HG03045 (cell line): ENCODE data around the gene SLC38A10.

Experiments used
- ATAC-seq: cut with Tn5 transposase; IDR thresholded peaks from one replicate; pipeline ENCODE4 v1.9.1; 2021; ENCODE audit warnings: mild to moderate bottlenecking, moderate library complexity; ENCODE audit not compliant: unreplicated experiment

Gene SLC38A10

DNA sequence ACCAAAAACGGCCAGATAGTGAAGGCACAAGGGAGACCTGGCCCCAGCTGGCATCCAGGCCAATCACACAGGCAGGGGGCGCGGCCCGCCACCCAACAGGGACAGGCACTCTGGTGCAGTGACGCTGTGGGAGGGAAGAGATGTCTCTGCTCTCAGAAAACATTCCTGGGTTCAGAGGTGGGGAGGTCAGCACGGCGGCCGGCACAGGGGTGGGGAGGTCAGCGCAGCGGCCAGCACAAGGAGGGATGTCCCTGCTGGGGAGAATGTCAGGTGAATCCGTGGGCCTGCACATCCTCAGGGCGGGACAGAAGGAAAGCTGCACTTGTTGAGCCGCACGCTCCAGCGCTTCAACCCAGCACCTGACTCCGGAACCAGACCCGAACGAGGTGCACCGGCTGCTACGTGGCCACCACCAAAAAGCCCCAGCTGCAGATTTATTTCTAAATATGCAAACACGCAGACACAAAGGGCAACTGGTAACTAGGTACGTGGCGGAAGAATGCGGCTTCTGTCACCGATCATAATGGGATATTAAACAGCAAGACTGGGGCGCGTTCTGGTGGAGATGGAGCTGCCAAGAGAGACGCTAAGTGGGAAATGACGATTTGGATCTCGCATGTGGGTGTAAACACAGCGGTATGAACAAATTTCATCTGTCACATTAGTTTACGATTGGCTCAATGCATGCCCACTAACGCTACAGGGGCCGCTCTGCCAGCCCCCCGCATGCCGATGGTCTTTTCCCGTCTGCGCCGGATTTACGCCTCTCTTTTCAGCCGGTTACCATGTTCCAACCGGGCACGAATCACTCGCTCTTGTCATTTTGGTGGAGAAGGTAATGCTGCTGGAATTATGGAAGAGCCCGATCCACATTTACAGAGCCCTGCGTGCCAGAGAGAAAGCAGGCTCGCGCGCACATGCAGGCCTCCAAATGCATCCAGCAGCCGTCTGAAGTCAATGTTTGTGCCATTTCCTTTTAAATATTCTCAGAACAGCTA, 15.5 kb downstream of the SLC38A10 start:
- ATAC-seq, result no peak

DNA sequence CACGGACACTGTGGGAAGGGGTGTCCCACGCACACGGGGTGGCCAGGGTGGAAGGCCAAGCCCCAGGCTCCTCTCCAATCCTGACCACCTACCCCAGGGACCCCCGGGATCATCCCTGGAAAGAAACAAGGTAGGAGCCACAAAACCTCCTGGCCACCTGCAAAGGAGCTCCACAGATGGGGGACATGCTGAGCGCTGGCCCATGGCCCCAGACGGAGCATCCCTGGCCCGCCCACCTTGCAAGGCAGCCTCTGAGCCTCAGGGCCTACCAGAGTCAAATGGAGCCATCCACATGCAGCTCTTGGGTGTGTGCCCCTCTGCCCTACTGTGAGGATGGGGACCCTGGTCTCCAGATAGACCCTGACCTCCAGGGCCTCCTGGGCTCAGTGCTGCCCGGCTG, 16.3 kb downstream of the SLC38A10 start:
- ATAC-seq, result no peak

DNA sequence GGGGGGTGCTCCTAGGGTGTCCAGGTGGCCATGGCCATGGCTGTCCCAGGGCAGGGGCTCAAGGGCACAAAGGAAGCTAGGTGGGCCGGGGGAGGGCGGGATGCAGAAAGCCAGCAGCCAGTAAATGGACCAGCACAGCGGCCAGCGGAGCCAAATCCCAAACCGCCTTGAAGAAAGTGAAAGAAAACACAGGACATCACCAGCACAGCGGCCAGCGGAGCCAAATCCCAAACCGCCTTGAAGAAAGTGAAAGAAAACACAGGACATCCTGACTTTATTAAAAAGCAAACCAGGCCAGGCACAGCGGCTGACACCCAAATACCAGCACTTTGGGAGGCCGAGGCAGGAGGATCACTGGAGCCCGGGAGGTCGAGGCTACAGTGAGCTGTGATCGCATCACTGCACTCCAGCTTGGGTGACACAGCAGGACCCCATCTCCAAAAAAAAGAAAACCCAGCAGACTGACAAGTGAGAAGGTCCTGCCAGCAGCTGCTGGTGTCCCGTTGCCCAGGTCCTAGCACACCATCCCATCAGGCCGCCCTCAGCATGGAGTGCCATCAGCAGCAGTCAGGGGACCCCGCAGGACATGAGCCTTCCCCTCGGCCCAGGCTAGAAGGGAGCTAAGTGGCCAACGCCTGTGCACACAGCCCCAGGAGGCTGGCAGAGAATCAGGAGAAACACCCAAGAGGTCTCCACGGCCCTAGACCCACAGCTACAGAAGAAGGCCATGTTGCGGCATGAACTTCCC, 17.0 kb downstream of the SLC38A10 start:
- ATAC-seq, result no peak

DNA sequence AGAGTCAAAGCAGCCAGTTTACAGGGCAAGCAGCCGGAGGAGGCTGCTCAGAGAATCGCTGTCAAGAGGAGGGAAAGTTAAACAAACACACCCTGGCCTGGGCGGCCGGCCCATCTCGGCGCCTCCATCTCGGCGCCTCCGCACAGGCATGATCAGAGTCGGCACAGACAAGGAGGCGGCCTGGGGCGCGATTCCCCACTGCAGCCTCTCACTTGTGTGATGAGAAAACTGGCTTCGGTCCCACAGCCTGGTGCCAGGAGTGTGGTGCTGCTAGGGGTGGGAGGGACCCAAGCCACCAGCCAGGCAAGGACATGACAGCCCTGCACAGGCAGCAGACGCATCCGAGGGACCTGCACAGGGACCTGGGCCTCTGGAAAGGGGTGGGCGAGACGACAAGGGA, 17.7 kb downstream of the SLC38A10 start:
- ATAC-seq, result no peak

GRCh38 chr17:81276781-81277180, 18.3 kb downstream of the SLC38A10 start:
- ATAC-seq, result no peak

DNA sequence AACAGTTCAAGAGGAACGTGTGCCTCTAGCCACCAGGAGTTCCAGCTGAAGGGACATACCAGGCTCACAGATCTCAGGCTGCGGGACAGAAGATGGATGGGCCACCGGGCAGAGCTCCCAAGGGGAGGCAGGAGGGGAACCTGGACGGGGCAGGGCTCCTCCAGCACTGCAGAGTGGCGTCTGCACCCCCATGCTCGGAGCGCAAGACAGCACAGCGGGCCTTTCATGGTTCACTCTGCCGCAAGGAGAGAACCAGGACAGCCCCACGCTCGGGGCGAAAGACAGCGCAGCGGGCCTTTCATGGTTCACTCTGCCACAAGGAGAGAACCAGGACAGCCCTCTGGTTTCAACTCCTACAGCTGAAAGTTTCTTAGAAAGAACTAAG, 20.6 kb downstream of the SLC38A10 start:
- ATAC-seq, result no peak

DNA sequence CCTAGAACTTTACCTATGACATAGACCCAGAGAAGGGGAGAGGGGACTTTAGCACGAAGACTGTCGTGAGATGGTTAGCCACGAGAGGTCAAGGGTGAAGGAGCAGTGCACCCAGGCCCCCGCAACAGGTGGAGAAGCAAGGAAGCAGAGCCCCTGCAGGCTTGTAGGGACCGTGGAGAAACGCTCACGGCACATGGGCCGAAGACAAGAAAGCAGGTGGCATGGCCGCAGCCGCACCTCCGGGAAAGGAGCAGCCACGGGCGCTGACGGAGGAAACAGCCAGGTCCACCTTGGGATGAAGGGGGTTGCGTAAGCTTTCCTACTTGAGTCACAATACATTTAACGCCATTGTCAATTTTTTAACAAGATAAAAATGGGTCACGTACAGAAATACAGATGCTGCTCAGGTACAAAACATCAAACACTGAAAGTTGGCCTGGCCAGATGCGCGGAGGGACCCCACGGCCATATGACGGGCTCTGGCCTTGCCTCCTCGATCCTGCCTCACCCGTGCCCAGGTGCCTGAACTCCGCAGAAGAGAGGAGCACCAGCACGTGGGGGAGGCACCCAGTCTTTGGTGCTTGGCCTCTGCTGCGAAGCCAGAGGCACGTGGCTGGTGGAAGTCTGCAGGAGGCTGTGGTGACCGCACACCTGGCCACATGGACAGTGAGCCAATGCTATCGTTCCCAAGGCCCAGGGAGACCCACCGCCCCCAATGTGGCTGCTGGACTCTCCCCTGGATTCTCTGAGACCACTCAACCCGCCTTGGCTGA, 21.2 kb downstream of the SLC38A10 start:
- ATAC-seq, result no peak

- ATAC-seq, result no peak
These were observed 22.5 kb downstream of the SLC38A10 start for GRCh38 chr17:81272616-81273015.

- no peak for ATAC-seq
These were observed 23.9 kb downstream of the SLC38A10 start for GRCh38 chr17:81271226-81271625.

DNA sequence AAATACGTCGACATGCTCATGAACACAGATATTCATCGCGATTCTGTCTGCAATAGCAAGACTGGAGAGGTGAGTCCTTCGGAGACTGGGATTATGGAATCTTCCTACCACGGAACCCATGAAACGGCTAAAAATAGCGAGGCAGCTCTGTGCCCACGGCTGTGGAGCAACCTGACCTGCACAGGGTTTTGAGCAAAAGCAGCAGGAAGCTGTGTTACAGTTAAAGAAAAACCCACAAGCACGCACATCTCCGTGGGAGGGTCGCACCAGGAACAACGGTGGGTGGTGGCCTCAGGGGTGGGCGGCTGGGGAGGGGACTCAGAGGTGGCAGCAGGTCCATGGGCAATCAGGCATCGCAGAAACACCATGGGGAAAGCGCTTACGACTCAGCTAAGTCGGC, 24.8 kb downstream of the SLC38A10 start:
- no peak for ATAC-seq

DNA sequence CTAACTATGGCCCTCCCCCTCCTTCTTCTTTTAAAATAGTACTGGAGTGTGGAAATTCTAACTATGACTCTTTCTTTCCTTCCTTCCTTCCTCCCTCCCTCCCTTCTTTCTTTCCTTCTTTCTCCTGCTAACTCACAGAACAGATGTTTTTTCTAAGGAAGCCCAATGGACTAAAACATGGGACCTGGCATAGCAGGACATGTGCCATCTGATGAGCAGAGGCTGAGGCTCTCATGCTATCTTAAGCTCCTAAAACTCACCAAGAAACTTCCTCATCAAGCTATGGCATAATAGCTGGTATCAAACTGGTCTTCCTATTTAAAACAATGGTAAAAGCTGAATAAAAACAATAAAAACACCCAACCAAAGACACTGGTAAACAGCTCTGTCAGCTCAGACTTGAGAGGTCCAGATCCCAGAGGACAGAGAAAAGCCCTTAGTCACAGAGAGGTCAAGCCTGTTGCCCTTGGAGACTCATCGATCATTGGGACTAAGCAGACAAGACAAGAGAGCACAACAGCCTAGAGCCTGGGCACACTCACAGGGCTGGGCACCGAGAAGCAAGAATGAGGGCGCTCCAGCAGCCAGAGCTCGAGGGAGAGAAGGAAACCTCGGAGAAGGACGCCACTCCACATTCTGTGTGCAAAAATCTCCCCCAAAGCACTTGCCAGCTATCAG, 27.6 kb downstream of the SLC38A10 start:
- no peak for ATAC-seq

- no peak for ATAC-seq
These were observed 29.5 kb downstream of the SLC38A10 start for GRCh38 chr17:81265576-81265975.

GRCh38 chr17:81264640-81265039, 30.5 kb downstream of the SLC38A10 start:
- ATAC-seq, result no peak

DNA sequence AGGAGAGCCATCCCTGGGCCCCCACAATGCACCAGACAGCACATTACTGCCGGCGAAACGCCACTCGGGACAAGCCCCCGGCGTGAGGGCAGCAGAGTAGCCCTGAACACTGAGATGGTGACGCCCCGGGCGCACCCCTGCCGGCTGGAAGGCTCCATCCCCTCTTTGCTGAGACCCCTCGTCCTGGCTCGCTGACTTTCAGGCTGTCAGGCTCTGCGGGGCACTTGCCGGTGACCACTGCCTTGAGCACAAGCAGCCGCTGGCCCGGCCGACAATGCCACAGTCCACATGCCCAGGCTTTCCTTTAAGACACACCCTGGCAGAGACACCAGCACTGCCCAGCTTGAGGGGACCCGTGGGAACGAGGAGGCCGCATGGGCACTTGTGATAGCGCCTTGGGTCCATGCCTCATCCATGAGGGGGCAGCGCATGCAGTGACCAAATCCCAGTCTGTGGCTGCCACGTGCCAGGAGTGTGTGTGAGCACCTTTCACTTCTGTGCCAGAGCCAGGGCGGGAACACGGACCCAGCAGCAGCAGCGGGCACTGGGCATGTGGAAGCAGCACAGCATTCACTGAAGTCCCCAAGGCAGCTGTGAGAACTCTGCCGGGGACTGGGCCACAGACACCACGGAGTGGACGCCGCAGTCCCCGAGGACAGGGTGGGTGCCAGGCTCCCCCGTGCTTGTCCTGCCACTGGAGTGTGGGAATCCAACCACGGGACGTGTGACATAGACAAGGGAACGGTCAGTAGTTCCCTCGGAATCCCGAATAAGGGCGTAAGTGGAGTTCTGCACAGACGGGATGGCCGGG, 31.5 kb downstream of the SLC38A10 start:
- ATAC-seq, result no peak

GRCh38 chr17:81261582-81262336, 33.3 kb downstream of the SLC38A10 start:
- ATAC-seq, result no peak

DNA sequence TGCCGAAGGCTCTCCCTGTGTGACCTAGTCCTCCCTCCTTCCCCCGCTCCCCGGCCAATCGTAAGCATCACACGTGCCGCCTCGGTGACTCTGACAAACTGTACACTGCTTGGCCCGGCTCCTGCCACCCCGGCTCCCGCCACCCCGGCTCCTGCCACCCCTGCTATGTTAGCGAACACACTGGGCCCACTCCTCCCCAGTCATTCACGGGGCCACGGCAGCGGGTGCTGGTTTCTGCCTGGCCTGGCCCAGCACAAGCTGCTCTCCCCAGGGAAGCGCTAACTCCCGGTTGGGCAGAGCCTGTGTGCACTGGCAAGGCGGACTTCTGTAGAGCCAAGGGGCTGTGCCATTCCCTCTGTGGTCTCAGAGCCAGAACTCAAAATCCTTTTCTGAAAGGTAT, 34.0 kb downstream of the SLC38A10 start:
- no peak for ATAC-seq

- ATAC-seq, result no peak
These were observed 34.5 kb downstream of the SLC38A10 start for GRCh38 chr17:81260641-81261040.

GRCh38 chr17:81260171-81260570, 34.9 kb downstream of the SLC38A10 start:
- ATAC-seq, result no peak

DNA sequence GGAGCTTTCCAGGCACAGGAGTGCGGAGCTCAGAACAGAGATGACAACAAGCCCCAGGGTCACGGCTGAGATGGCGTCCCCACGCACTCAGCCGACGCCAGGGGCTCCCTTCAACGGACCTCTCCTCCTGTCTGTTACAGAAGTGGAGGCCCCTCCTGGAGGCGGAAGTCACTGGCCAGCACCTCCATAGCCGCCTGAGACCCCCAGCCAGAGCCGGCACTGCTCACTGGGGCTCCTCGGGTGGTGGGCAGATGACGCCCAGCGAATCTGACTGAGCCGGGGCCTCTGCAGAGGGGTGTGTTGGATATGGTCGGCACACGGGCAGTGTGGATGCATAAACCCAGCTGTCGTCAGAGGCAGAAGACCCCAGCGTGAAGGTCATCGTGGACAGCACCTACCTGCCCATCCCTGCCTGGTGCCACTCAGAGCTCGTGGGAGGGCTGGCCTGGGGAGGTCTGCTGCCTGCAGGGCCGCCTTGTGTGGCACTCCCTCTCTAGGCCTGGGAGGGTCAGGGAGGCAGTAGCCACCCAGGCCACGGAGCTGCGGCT, 36.0 kb downstream of the SLC38A10 start:
- ATAC-seq, result no peak
